ENCODE data around the gene LAYN. TPM values are rescaled to one million over a fixed set of nuclear protein-coding genes. Genes with fewer than 3 reads are reported as not detected.

The LAYN gene
- total RNA-seq, 2 donors from 2014 or later: 1.1 to 1.4 TPM

DNA sequence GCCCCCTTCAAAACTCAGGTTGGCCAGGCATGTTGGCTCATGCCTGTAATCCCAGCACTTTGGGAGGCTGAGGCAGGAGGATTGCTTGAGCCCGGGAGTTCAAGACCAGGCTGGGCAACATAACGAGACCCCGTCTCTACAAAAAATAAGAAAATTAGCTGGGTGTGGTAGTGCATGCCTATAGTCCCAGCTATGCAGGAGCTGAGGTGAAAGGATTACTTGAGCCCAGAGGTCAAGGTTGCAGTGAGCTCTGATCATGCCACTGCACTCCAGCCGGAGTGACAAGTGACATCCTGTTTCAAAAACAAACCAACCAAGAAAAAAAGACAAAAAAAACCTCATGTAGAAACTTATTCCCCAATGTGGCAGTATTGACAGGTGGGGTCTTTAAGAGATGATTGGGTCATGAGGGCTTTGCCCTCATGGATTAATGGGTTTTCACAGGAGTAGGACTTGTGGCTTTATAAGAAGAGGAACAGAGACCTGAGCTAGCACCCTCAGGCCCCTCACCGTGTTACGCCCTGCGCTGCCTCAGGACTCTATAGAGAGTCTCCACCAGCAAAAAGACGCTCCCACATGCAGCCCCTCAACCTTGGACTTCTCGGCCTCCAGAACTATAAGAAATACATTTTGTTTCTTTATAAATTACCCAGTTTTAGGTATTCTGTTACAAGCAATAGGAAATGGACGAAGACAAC lies 22.3 kb downstream of the LAYN start:
- H3K9me3 Mint-ChIP-seq: no peaks in the 10 kb centered on the region
- no peaks in the 10 kb centered on the region for H3K4me1 Mint-ChIP-seq
- H3K27ac Mint-ChIP-seq: no peak overlapping the region
- H3K27me3 Mint-ChIP-seq: peaks cover 3% of the 10 kb centered on the region
- no peak overlapping the region for H3K4me3 Mint-ChIP-seq
- no peaks in the 10 kb centered on the region for H3K36me3 Mint-ChIP-seq (ENCODE audit: low read depth)
- no peak for ATAC-seq (replicated peaks)

DNA sequence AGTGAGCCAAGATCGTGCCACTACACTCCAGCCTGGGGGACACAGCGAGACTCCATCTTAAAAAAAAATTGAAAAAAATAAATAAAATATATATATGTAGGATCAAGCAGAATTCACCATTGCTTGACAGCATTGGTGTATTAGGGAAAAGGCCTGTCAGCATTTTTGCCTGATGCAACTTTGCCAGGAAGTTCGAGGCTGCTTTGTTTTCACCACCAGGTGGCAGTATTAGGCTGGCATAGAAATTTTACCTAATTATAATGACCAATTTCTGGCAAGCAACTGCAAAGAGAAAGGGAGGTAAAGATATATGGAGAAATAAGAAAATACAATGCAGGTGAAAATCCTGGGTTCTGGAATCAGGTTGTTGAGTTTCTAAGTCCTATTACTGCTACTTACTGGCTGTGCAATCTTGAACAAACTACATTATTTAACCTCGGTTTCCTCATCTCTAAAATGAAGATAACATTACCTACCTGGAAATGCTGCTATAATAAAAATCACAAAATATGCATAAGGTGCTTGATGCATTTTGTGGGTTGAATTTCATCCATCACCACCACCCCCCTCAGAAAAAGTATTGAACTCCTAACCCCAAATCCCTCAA lies 24.7 kb downstream of the LAYN start:
- Mint-ChIP-seq H3K27me3 (peaks cover 4% of the 10 kb centered on the region), H3K9me3 (no peaks in the 10 kb centered on the region), H3K4me3 (no peak overlapping the region), H3K4me1 (no peaks in the 10 kb centered on the region), H3K36me3 (ENCODE audit: low read depth) (no peaks in the 10 kb centered on the region), H3K27ac (no peak overlapping the region)
- ATAC-seq (replicated peaks): peak; percentile 35

DNA sequence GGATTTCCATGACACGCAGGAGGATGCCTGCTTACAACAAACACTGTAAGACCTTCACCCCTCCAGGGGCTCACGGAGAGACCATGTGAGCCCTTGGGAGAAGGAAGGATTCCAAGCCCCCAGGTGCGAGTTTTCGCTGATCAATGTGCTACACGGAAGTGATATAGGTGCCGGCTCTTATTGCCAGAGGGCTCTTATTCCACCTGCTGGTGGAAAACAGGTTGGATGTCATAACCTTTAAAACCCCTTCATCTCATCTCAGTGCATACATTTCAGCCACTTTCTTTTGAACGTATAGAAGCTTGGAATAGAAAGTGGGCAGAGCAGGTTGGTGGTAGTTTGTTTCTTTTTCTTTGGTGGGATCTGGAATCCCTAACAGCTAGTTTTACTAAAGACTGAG lies 25.8 kb downstream of the LAYN start:
- no peak overlapping the region for H3K4me3 Mint-ChIP-seq
- H3K4me1 Mint-ChIP-seq: no peaks in the 10 kb centered on the region
- H3K27ac Mint-ChIP-seq: no peak overlapping the region
- H3K27me3 Mint-ChIP-seq: peaks cover 12% of the 10 kb centered on the region
- no peaks in the 10 kb centered on the region for H3K9me3 Mint-ChIP-seq
- ATAC-seq (replicated peaks): no peak
- H3K36me3 Mint-ChIP-seq (ENCODE audit: low read depth): no peaks in the 10 kb centered on the region

DNA sequence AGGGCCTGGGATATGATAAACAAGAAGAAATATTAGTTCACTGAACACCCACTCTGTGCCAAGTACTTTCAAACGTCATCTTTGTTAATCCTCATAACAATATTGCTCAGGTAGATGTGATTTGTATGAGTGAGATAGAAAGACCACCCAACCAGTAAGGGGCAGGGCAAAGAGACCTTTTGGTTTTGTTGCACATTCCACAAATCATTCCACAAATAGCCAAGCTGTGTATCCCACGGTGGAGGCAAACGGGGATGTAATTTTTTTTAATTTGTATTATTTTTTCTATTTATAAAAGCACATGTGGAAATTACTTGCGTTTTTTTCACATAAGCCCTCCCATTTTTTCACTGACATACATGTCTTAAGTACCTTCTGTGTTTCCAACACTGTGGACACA lies 29.0 kb downstream of the LAYN start:
- Mint-ChIP-seq H3K27me3 (peaks cover 24% of the 10 kb centered on the region), H3K4me3 (no peak overlapping the region), H3K9me3 (no peaks in the 10 kb centered on the region), H3K4me1 (no peaks in the 10 kb centered on the region), H3K36me3 (ENCODE audit: low read depth) (no peaks in the 10 kb centered on the region), H3K27ac (no peak overlapping the region)
- ATAC-seq (replicated peaks): no peak

DNA sequence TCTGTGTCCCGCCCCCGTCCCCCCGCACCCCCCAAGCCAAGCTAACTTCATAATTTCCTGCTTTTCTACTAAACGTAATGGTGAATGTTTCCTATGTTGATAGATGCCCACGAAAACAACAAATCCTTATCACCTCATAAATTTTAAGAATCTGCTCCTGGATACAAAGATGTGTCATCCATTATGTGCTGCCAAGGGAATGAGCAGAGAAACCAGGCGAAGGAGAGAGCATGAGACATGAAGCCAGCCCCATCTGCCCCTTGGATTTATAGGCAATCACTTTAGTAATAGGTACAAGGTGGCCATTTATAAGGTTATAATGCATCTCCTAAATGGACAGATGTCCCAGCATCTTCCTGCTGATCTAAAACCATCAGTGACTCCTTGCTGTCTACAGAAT lies 30.3 kb downstream of the LAYN start:
- H3K4me1 Mint-ChIP-seq: no peaks in the 10 kb centered on the region
- no peaks in the 10 kb centered on the region for H3K9me3 Mint-ChIP-seq
- no peak overlapping the region for H3K4me3 Mint-ChIP-seq
- ATAC-seq (replicated peaks): no peak
- peaks cover 24% of the 10 kb centered on the region for H3K27me3 Mint-ChIP-seq
- no peak overlapping the region for H3K27ac Mint-ChIP-seq
- H3K36me3 Mint-ChIP-seq (ENCODE audit: low read depth): no peaks in the 10 kb centered on the region

DNA sequence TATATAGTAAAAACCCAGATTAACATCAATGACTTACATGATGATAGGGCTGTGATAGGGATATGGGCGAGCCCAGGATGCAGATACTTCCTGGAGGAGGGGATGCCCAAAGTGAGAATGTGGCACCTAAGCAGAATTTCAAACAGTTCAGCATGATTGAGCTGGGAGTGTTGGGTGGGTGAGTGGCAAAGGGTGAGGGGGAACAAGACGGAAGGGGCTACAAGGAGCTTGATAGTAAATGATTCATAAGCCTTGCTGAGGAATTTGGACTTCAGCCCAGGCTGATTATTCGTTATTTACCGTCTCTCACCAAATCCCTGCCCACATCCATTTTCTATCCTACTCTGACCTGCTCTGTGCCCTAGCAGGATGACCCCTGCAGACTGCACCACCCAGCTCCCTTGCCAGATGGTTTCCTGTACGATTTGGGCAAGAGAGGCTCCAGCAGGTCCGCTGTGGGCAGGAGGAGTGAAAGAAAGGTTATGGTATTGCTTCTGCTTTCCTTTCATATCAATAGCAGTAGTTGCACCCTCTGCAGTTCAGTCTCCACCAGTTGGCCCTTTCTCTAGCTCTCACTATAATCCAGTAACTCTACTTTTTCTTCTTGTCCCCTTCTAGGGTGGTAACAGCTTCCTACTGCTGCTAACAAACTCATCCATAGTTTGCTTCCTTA lies 31.4 kb downstream of the LAYN start:
- H3K4me1 Mint-ChIP-seq: no peaks in the 10 kb centered on the region
- H3K27ac Mint-ChIP-seq: no peak overlapping the region
- no peaks in the 10 kb centered on the region for H3K9me3 Mint-ChIP-seq
- ATAC-seq (replicated peaks): no peak
- peaks cover 24% of the 10 kb centered on the region for H3K27me3 Mint-ChIP-seq
- no peak overlapping the region for H3K4me3 Mint-ChIP-seq
- no peaks in the 10 kb centered on the region for H3K36me3 Mint-ChIP-seq (ENCODE audit: low read depth)

DNA sequence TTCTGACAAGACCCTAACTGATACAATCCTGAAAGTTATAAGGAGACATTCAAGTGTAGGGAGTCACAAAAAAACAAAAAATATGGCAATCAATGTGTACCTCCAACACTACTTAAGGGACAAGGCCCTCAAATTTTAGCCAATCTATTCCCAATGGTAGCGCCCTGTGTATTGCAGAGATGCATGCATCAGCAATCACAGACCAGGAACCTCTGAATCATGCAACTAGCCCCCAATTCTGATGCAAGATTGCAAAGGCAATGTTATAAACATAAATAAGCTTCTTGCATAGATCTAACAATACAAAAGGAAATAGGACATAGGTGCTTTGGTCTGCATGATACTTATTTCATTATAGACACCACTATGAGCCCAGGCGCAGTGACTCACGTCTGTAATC lies 32.1 kb downstream of the LAYN start:
- Mint-ChIP-seq H3K36me3 (ENCODE audit: low read depth) (no peaks in the 10 kb centered on the region), H3K4me1 (no peaks in the 10 kb centered on the region), H3K27me3 (peaks cover 24% of the 10 kb centered on the region), H3K4me3 (no peak overlapping the region), H3K9me3 (no peaks in the 10 kb centered on the region), H3K27ac (no peak overlapping the region)
- no peak for ATAC-seq (replicated peaks)

DNA sequence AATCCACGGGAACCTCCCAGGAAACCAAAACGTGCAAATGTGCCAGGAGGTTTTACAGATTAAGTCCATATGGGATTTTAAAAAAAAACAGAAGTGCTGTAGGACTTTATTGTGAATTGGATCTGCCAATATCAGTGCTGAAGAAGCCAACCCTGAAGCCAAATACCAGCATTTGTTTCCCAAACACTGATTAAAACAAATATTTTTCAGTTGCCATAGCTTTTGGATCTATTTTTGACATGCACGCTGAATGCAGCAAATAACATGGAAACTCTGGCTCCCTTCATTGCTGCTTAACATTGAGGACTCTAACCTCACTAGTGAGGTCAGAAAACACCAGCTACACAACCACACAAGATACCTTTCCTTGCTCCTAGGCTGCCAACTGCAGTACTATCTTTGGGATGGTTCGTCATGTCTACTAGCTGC lies 33.3 kb downstream of the LAYN start:
- Mint-ChIP-seq H3K27ac (no peak overlapping the region), H3K9me3 (no peaks in the 10 kb centered on the region), H3K36me3 (ENCODE audit: low read depth) (no peaks in the 10 kb centered on the region), H3K4me3 (no peak overlapping the region), H3K4me1 (no peaks in the 10 kb centered on the region), H3K27me3 (peaks cover 24% of the 10 kb centered on the region)
- no peak for ATAC-seq (replicated peaks)

DNA sequence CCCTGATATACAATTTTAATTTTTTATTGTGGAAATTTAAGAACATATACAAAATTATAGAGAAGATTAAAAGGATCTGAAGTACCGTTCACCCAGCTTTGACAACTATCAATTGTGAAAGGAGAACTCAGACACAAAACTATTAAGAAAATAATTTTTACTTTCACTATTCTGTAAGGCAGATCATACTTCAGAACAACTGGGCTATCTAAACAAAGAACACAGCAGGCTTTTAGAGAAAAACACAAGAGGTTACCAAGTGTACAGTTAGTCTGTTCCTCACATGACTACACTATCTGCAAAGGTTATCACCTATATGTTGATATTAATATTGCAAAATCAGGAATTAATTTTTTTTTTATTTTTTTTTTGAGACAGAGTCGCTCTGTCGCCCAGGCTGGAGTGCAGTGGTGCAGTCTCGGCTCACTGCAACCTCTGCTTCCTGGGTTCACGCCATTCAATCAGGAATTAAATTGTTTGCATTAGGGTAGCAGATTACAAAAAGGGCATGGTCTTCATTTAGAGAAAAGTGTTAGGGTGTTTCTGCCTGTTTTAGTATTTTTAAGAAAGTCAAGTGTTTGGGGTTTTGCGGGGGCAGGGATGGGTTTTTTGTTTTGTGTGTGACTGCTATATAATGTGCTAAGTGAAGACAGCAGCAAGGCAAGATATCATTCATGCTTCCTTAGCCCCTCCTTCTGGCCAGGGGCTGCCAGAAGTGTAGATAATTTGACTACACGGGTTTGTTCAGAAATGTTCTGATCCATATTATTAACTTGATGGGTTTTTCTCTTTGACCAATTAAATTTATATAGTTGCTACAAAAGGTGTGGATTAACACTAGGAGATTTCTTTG lies 34.1 kb downstream of the LAYN start:
- ATAC-seq (replicated peaks): no peak
- Mint-ChIP-seq H3K36me3 (ENCODE audit: low read depth) (no peaks in the 10 kb centered on the region), H3K27ac (no peak overlapping the region), H3K4me3 (no peak overlapping the region), H3K4me1 (no peaks in the 10 kb centered on the region), H3K27me3 (peaks cover 24% of the 10 kb centered on the region), H3K9me3 (no peaks in the 10 kb centered on the region)

DNA sequence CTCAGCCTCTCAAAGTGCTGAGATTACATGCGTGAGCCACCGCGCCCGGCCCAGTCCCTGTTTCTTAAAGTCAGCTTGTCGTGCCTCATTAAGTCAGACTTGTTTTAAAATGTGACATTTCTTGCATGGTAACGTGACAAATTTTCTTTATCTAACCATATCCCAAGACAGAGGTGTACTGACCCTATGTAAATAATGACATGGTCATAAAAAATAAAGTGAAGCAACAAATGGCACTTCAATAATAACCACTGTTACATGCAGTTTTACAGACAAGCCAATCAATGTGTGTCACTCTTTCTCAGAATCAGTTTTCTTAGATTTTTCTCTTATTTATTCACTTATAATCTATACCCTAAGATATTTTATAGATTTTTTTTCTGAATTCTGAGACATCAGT lies 35.2 kb downstream of the LAYN start:
- Mint-ChIP-seq H3K27me3 (peaks cover 18% of the 10 kb centered on the region), H3K4me1 (no peaks in the 10 kb centered on the region), H3K27ac (no peak overlapping the region), H3K9me3 (no peaks in the 10 kb centered on the region), H3K36me3 (ENCODE audit: low read depth) (no peaks in the 10 kb centered on the region), H3K4me3 (no peak overlapping the region)
- no peak for ATAC-seq (replicated peaks)

DNA sequence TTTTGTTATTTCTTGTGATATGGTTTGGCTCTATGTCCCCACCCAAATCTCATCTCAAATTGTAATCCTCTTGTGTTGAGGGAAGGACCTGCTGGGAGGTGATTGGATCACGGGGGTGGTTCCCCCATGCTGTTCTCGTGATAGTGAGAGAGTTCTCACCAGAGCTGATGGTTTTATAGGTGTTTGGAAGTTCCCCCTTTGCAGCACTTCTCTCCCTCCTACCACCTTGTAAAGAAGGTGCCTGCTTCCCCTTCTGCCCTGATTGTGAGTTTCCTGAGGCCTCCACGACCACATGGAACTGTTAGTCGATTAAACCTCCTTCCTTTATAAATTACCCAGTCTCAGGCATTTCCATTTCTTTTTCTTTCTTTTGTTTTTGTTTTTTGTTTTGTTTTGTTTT lies 37.3 kb downstream of the LAYN start:
- Mint-ChIP-seq H3K9me3 (no peaks in the 10 kb centered on the region), H3K4me1 (no peaks in the 10 kb centered on the region), H3K27me3 (peaks cover 3% of the 10 kb centered on the region), H3K27ac (no peak overlapping the region), H3K36me3 (ENCODE audit: low read depth) (no peaks in the 10 kb centered on the region), H3K4me3 (no peak overlapping the region)
- ATAC-seq (replicated peaks): no peak

DNA sequence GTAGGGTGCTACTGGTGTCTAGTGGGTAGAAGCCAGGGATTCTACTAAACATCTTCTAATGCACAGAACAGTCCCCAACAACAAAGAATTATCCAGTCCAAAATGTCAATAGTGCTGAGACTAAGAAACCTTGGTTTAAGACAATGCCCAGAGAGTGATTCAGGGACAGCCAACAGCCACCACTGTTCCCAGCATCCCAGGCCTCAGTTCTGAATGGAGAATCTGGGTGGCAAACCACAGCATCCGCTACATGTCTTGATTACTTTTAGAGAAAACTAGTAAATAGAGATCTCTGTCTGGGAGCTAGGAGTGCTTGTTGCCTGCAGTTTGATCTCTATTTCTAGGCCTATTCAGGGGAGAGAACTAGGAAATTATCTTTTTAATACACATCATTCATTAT lies 40.8 kb downstream of the LAYN start:
- no peak for ATAC-seq (replicated peaks)
- H3K4me1 Mint-ChIP-seq: no peaks in the 10 kb centered on the region
- no peak overlapping the region for H3K27ac Mint-ChIP-seq
- H3K36me3 Mint-ChIP-seq (ENCODE audit: low read depth): no peaks in the 10 kb centered on the region
- no peaks in the 10 kb centered on the region for H3K27me3 Mint-ChIP-seq
- H3K9me3 Mint-ChIP-seq: no peaks in the 10 kb centered on the region
- no peak overlapping the region for H3K4me3 Mint-ChIP-seq

DNA sequence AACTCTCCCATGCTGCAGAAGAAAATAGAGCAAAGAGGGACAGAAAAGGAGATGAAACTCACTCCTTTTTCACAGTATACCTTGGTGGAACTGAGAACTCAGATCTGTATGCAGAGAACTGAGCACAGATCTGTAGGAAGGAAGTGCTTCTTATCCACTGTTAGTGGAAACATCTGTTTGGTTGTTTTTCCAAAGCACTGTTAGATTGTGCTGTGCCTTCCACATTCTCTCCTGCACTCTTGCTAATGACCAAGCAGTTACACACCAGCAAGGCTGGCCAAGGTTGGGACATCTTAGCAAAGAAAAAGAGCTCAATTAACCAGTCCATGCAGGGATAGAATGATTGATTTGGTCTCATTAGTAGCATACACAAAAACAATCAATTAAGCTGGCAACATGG lies 41.6 kb downstream of the LAYN start:
- no peaks in the 10 kb centered on the region for H3K27me3 Mint-ChIP-seq
- no peak for ATAC-seq (replicated peaks)
- no peak overlapping the region for H3K27ac Mint-ChIP-seq
- no peak overlapping the region for H3K4me3 Mint-ChIP-seq
- H3K9me3 Mint-ChIP-seq: no peaks in the 10 kb centered on the region
- no peaks in the 10 kb centered on the region for H3K36me3 Mint-ChIP-seq (ENCODE audit: low read depth)
- no peaks in the 10 kb centered on the region for H3K4me1 Mint-ChIP-seq

DNA sequence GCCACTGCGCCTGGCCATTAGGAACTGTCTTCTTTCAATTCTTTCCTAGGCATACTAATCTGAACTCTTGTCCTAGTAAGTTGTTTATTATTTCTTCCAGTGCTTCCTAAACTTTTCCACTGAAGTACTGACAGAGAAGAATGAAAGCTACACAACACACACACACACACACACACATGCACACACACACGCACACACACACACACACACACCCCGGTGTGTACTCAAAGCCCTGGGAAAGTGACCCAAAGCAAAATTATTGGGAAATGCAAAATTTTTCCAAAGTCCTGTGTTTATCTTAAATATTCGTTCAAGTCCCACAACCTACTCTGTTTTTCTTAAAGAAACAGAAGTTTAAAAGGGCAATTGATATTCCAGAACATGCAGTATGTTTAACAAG lies 42.4 kb downstream of the LAYN start:
- H3K27me3 Mint-ChIP-seq: no peaks in the 10 kb centered on the region
- no peak for ATAC-seq (replicated peaks)
- H3K4me1 Mint-ChIP-seq: no peaks in the 10 kb centered on the region
- no peak overlapping the region for H3K27ac Mint-ChIP-seq
- no peaks in the 10 kb centered on the region for H3K36me3 Mint-ChIP-seq (ENCODE audit: low read depth)
- no peak overlapping the region for H3K4me3 Mint-ChIP-seq
- H3K9me3 Mint-ChIP-seq: no peaks in the 10 kb centered on the region

Data from activated T-helper 17 cell treated with anti-CD3 and anti-CD28 coated beads, Interleukin-2, amount 50 U/mL, for 72 hours (primary cell).